Nephron (organoid): ENCODE results near the gene TBC1D16.

Experiments
- H3K27ac Mint-ChIP-seq, 3 experiments: 2 replicates each; pipeline ENCODE4 v1.8.0; 2020; ENCODE audit warnings: mixed read lengths in 3 of 3, mild to moderate bottlenecking in 2 of 3, moderate library complexity in 1 of 3
- H3K27me3 Mint-ChIP-seq: 2 replicates; pipeline ENCODE4 v1.8.0; 2021; ENCODE audit warnings: low read depth, mild to moderate bottlenecking, moderate library complexity, mixed read lengths
- H3K36me3 Mint-ChIP-seq: 2 replicates; pipeline ENCODE4 v1.8.0; 2020; ENCODE audit warnings: low read depth, mixed read lengths
- H3K4me1 Mint-ChIP-seq: 2 replicates; pipeline ENCODE4 v1.8.0; 2020; ENCODE audit warnings: mixed read lengths
- H3K4me3 Mint-ChIP-seq, 3 experiments: 2 replicates each; pipeline ENCODE4 v1.8.0; 2020; ENCODE audit warnings: mild to moderate bottlenecking in 3 of 3, mixed read lengths in 3 of 3, moderate library complexity in 2 of 3
- H3K9me3 Mint-ChIP-seq: 2 replicates; pipeline ENCODE4 v1.8.0; 2020; ENCODE audit warnings: mixed read lengths
- CTCF ChIP-seq, 3 experiments: fragments of 200-600 bp; sonication (generic); IDR thresholded peaks; one replicate each; pipeline ENCODE4 v1.5.0; 2021; ENCODE audit warnings: antibody characterized with exemption in 3 of 3; ENCODE audit not compliant: unreplicated experiment in 3 of 3

TBC1D16 gene

DNA sequence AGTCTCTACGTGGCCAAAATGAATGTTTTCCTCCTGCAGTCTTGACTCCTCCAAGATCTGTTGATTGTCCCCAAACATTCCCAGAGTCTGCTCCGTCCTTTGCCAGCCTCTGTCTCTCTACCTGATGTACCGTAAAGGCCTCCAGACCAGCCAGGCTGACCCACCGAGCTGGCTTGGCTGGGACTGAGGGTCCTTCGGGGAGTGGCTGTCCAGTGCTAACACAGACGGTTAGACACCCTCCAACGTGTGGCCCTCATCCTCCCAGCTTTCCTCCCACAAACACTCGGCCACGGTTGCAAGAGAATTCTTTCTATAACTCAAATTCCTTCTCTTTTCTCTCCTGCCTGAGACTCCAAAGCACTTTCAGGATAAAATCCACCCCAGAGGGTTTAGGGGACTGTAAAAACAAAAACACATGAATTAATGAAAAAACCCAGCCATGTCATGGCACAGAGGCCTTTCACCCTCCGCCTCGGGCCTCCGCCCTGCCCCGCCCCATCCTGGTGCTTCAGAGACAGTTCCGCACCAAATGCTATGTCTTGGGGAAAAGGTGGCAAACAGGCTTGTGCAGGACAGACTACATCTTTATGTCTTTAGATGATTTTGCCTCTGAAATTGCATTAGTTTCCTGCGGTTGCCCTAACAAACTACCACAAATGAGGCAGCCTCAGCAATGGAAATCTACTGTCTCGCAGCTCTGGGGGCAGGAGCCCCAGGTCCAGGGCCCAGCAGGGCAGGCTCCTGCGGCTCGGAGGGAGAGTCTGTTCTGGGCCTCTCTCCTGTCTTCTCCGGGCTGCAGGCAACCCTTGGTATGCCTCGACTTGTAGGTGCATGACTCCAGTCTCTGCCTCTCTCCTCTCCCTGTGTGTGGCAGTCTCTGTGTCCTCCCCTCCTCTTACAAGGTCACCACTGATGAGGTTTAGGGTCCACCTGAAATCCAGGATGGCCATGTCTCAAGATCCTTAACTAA lies 124.0 kb downstream of the TBC1D16 start:
- Mint-ChIP-seq H3K27me3 (peaks cover 44% of the 10 kb centered on the region), H3K9me3 (no peaks in the 10 kb centered on the region), H3K4me1 (no peaks in the 10 kb centered on the region), H3K27ac (no peak overlapping the region), H3K36me3 (no peaks in the 10 kb centered on the region), H3K4me3 (no peak overlapping the region)
- no peak for TF ChIP-seq CTCF (IDR thresholded peaks at IDR 0.05; ENCODE audit: unreplicated experiment in 3 of 3)

DNA sequence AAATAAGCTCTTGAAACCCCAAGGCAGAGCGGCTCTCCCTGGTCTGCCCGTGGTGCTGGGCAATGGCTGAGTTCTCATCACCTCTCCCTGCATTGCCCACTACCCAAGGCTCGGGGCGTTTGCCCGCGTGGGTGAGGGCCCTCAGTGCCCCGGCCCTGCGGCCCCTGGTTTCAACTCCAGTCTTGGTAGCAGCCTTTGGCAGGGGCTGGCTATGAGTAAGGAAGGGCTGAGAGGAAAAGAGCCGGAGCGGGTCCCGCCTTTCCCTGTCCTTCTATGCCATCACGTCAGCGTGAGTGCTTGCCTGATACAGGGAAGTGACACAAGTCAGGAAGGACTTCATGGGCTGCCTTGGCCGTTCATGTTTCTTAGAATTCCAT lies 124.7 kb downstream of the TBC1D16 start:
- H3K9me3 Mint-ChIP-seq = no peaks in the 10 kb centered on the region
- no peak overlapping the region for H3K4me3 Mint-ChIP-seq
- H3K36me3 Mint-ChIP-seq = no peaks in the 10 kb centered on the region
- no peak for TF ChIP-seq CTCF (IDR thresholded peaks at IDR 0.05; ENCODE audit: unreplicated experiment in 3 of 3)
- H3K27me3 Mint-ChIP-seq = peaks cover 38% of the 10 kb centered on the region
- H3K4me1 Mint-ChIP-seq = no peaks in the 10 kb centered on the region
- H3K27ac Mint-ChIP-seq = no peak overlapping the region

GRCh38 chr17:79909121-79909520 lies 126.6 kb downstream of the TBC1D16 start:
- H3K27ac Mint-ChIP-seq = no peak overlapping the region
- no peak for TF ChIP-seq CTCF (IDR thresholded peaks at IDR 0.05; ENCODE audit: unreplicated experiment in 3 of 3)
- H3K9me3 Mint-ChIP-seq = no peaks in the 10 kb centered on the region
- no peaks in the 10 kb centered on the region for H3K36me3 Mint-ChIP-seq
- no peaks in the 10 kb centered on the region for H3K4me1 Mint-ChIP-seq
- no peak overlapping the region for H3K4me3 Mint-ChIP-seq
- H3K27me3 Mint-ChIP-seq = peaks cover 35% of the 10 kb centered on the region

- Mint-ChIP-seq H3K4me1 (no peaks in the 10 kb centered on the region), H3K36me3 (no peaks in the 10 kb centered on the region), H3K27ac (no peak overlapping the region), H3K27me3 (peaks cover 34% of the 10 kb centered on the region), H3K9me3 (no peaks in the 10 kb centered on the region), H3K4me3 (no peak overlapping the region)
- TF ChIP-seq CTCF (IDR thresholded peaks at IDR 0.05; ENCODE audit: unreplicated experiment in 3 of 3) = no peak
These were observed 127.8 kb downstream of the TBC1D16 start for GRCh38 chr17:79907850-79908249.

DNA sequence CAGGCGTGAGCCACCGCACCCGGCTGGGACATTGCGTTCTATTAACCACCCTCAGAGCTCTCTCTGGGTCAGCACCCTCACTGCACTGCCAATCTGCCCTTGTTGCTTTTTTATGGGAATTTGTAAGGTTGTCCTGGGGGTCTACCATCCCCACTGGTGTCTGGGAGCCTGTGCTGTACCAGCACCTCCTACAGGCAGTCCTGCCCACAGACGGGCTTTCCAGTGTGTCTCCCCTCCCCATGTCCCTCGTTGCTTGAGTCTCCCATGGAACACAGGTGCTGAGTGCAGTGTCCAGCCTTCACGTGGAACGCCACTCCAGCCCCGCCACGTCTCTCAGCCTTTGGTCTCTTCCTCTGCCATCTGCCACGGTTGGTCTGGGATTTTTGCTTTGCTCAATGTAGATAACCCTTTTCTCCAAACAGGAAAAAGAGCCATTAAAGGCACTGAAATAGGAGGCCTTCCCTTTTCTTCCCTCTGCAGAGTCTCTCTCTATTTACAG lies 128.4 kb downstream of the TBC1D16 start:
- Mint-ChIP-seq H3K9me3 (no peaks in the 10 kb centered on the region), H3K27me3 (peaks cover 32% of the 10 kb centered on the region), H3K4me3 (no peak overlapping the region), H3K36me3 (no peaks in the 10 kb centered on the region), H3K4me1 (no peaks in the 10 kb centered on the region), H3K27ac (no peak overlapping the region)
- no peak for TF ChIP-seq CTCF (IDR thresholded peaks at IDR 0.05; ENCODE audit: unreplicated experiment in 3 of 3)

DNA sequence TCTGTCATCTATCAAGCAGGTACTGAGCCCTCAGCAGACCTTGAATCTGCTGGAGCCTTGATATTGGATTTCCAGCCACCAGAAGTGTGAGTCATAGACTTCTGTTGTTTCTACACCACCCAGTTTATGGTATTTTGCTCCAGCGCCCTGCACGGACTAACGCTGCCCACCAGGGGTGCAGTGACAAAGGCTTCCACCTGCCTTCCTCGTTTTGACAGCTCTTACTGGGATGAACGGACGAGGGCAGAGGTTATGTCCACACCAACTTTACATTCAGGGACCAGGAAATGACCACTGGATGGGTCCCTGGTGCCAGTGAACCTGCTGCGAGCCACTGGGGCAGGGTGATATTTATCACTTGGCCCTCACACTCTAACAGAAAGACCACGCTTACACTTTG lies 129.8 kb downstream of the TBC1D16 start:
- Mint-ChIP-seq H3K36me3 (no peaks in the 10 kb centered on the region), H3K4me3 (no peak overlapping the region), H3K27me3 (peaks cover 32% of the 10 kb centered on the region), H3K27ac (no peak overlapping the region), H3K9me3 (no peaks in the 10 kb centered on the region), H3K4me1 (no peaks in the 10 kb centered on the region)
- peak in 1 of 3 experiments; percentile 23 for TF ChIP-seq CTCF (IDR thresholded peaks at IDR 0.05; ENCODE audit: unreplicated experiment in 3 of 3)
